ENCODE results near the gene RBMXL2. TPM values are rescaled to one million over a fixed set of nuclear protein-coding genes. Genes with fewer than 3 reads are reported as not detected.

RBMXL2 gene
- not detected in 2 replicates for total RNA-seq

- no peak for DNase-seq (ENCODE audit: low read depth)
These were observed at the start of gene RBMXL2 for GRCh38 chr11:7088921-7089320. RBMXL2 (plus strand) TSS chr11:7088998; CDS start chr11:7089121, 123 bp downstream.

- DNase-seq (ENCODE audit: low read depth) = peak; percentile 83
These were observed 42.2 kb upstream of the RBMXL2 start for GRCh38 chr11:7046474-7047175.

GRCh38 chr11:7050191-7050590 is 38.6 kb upstream of the RBMXL2 start:
- no peak for DNase-seq (ENCODE audit: low read depth)

- peak; percentile 84 for DNase-seq (ENCODE audit: low read depth)
These were observed 31.8 kb upstream of the RBMXL2 start for GRCh38 chr11:7056828-7057513.

GRCh38 chr11:7057641-7058040 is 31.2 kb upstream of the RBMXL2 start:
- no peak for DNase-seq (ENCODE audit: low read depth)

GRCh38 chr11:7060868-7061267 is 27.9 kb upstream of the RBMXL2 start:
- peak; percentile 93 for DNase-seq (ENCODE audit: low read depth)

- no peak for DNase-seq (ENCODE audit: low read depth)
These were observed 26.3 kb upstream of the RBMXL2 start for GRCh38 chr11:7062534-7062933.

- DNase-seq (ENCODE audit: low read depth) = no peak
These were observed 16.3 kb upstream of the RBMXL2 start for GRCh38 chr11:7072401-7073028.

- no peak for DNase-seq (ENCODE audit: low read depth)
These were observed 11.7 kb upstream of the RBMXL2 start for GRCh38 chr11:7077101-7077500.

GRCh38 chr11:7079545-7080135 is 9.2 kb upstream of the RBMXL2 start:
- no peak for DNase-seq (ENCODE audit: low read depth)

GRCh38 chr11:7080900-7081299 is 7.9 kb upstream of the RBMXL2 start:
- DNase-seq (ENCODE audit: low read depth) = no peak

GRCh38 chr11:7081441-7081840 is 7.4 kb upstream of the RBMXL2 start:
- no peak for DNase-seq (ENCODE audit: low read depth)

- no peak for DNase-seq (ENCODE audit: low read depth)
These were observed 792 bp downstream of the RBMXL2 start for GRCh38 chr11:7089328-7090251.

GRCh38 chr11:7098235-7098832 is 9.5 kb downstream of the RBMXL2 start:
- DNase-seq (ENCODE audit: low read depth) = peak; percentile 54

- DNase-seq (ENCODE audit: low read depth) = no peak
These were observed 27.0 kb downstream of the RBMXL2 start for GRCh38 chr11:7115780-7116179.

- DNase-seq (ENCODE audit: low read depth) = no peak
These were observed 27.6 kb downstream of the RBMXL2 start for GRCh38 chr11:7116370-7116769.

- DNase-seq (ENCODE audit: low read depth) = no peak
These were observed 49.3 kb downstream of the RBMXL2 start for GRCh38 chr11:7138051-7138450.
